ENCODE results near the gene BBX.
"Not testable (repeated sequence)": the region's sequence is repeated elsewhere in the genome, so short reads cannot be mapped to it uniquely, and the experiment has no call there.

Gene BBX

GRCh38 chr3:107543666-107544065 lies 20.9 kb downstream of the BBX start:
- DNase-seq, result peak in 1 of 2 donors; percentile 15

GRCh38 chr3:107545680-107546120 lies 22.9 kb downstream of the BBX start:
- no peak for DNase-seq

GRCh38 chr3:107548601-107549000 lies 25.8 kb downstream of the BBX start:
- no peak for DNase-seq

- DNase-seq, result no peak
These were observed 32.6 kb downstream of the BBX start for GRCh38 chr3:107555359-107555758.

- no peak for DNase-seq
These were observed 35.0 kb downstream of the BBX start for GRCh38 chr3:107557743-107558142.

- no peak for DNase-seq
These were observed 37.4 kb downstream of the BBX start for GRCh38 chr3:107560166-107560565.

- no peak for DNase-seq
These were observed 39.2 kb downstream of the BBX start for GRCh38 chr3:107561980-107562379.

GRCh38 chr3:107562969-107563529 lies 40.3 kb downstream of the BBX start:
- no peak for DNase-seq

- not testable (repeated sequence) for DNase-seq
These were observed 42.5 kb downstream of the BBX start for GRCh38 chr3:107565244-107565643.

GRCh38 chr3:107571089-107571488 lies 48.3 kb downstream of the BBX start:
- not testable (repeated sequence) for DNase-seq

- not testable (repeated sequence) for DNase-seq
These were observed 48.7 kb downstream of the BBX start for GRCh38 chr3:107571492-107571891.

- DNase-seq, result peak; percentile 55 to 67
These were observed 51.9 kb downstream of the BBX start for GRCh38 chr3:107574650-107575049.

- no peak for DNase-seq
These were observed 55.3 kb downstream of the BBX start for GRCh38 chr3:107578091-107578490.

- DNase-seq, result no peak
These were observed 55.8 kb downstream of the BBX start for GRCh38 chr3:107578523-107578922.

- no peak for DNase-seq
These were observed 56.6 kb downstream of the BBX start for GRCh38 chr3:107579371-107579770.

GRCh38 chr3:107581230-107581629 lies 58.5 kb downstream of the BBX start:
- DNase-seq, result no peak

- DNase-seq, result no peak
These were observed 65.5 kb downstream of the BBX start for GRCh38 chr3:107588217-107588616.

- DNase-seq, result no peak
These were observed 66.7 kb downstream of the BBX start for GRCh38 chr3:107589454-107589853.

- DNase-seq, result no peak
These were observed 68.0 kb downstream of the BBX start for GRCh38 chr3:107590786-107591185.

GRCh38 chr3:107592073-107592472 lies 69.3 kb downstream of the BBX start:
- no peak for DNase-seq

GRCh38 chr3:107594870-107595269 lies 72.1 kb downstream of the BBX start:
- no peak for DNase-seq

- no peak for DNase-seq
These were observed 73.9 kb downstream of the BBX start for GRCh38 chr3:107596639-107597038.

- peak; percentile 71 to 77 for DNase-seq
These were observed 76.4 kb downstream of the BBX start for GRCh38 chr3:107598926-107599771.

- no peak for DNase-seq
These were observed 77.0 kb downstream of the BBX start for GRCh38 chr3:107599772-107600145.

Measured in inflammatory macrophage (primary cell).